Posterior cingulate gyrus (tissue), 11 donors: ENCODE results near the gene TMED9.
"Not testable (repeated sequence)": the region's sequence is repeated elsewhere in the genome, so short reads cannot be mapped to it uniquely, and the experiment has no call there.

Experiments
- DNase-seq, 10 donors: peaks; one replicate each; pipeline versions ENCODE4 v3.0.0 to v3.0.0-alpha.2; 2020 to 2021; ENCODE audit warnings: mixed read lengths in 3 of 10
- intact Hi-C: fragments of 100-400 bp; cut with DNase I; formaldehyde crosslinking; loops from one replicate; pipeline ENCODE4 v1.15.1; 2023

The TMED9 gene

GRCh38 chr5:177604656-177605055, 12.7 kb downstream of the TMED9 start:
- intact Hi-C loops: no loop called here
- no peak for DNase-seq

GRCh38 chr5:177605078-177605477, 13.1 kb downstream of the TMED9 start:
- DNase-seq: no peak

GRCh38 chr5:177605667-177606066, 13.7 kb downstream of the TMED9 start:
- DNase-seq: no peak
- intact Hi-C loops: no loop called here

More at GRCh38 chr5:177605078-177605477, 13.1 kb downstream of the TMED9 start:
- intact Hi-C loops: no loop called here

GRCh38 chr5:177606071-177607051, 14.4 kb downstream of the TMED9 start:
- no peak for DNase-seq
- intact Hi-C loops: no loop called here

- intact Hi-C loops: no loop called here
- no peak for DNase-seq
Observed at GRCh38 chr5:177607115-177607451, 15.1 kb downstream of the TMED9 start.

- DNase-seq: peak; percentile 62 to 98 (median 82)
- intact Hi-C loops: no loop called here
Observed at GRCh38 chr5:177607452-177608192, 15.6 kb downstream of the TMED9 start.

- DNase-seq: no peak
- intact Hi-C loops: no loop called here
Observed at GRCh38 chr5:177608243-177609075, 16.5 kb downstream of the TMED9 start.

GRCh38 chr5:177609076-177610059, 17.4 kb downstream of the TMED9 start:
- no peak for DNase-seq
- intact Hi-C loops: no loop called here

GRCh38 chr5:177610131-177610769, 18.2 kb downstream of the TMED9 start:
- intact Hi-C loops: no loop called here
- no peak for DNase-seq

- DNase-seq: peak in 1 of 10 donors; percentile 52
- intact Hi-C loops: no loop called here
Observed at GRCh38 chr5:177610770-177611445, 18.9 kb downstream of the TMED9 start.

GRCh38 chr5:177611446-177612214, 19.6 kb downstream of the TMED9 start:
- peak in 2 of 10 donors; percentile 59 to 82 for DNase-seq
- intact Hi-C loops: no loop called here

GRCh38 chr5:177612215-177612673, 20.2 kb downstream of the TMED9 start:
- DNase-seq: peak in 1 of 10 donors; percentile 73
- intact Hi-C loops: no loop called here

GRCh38 chr5:177620560-177620959, 28.6 kb downstream of the TMED9 start:
- intact Hi-C loops: no loop called here
- no peak for DNase-seq

- intact Hi-C loops, DNase-seq: not testable (repeated sequence)
Observed at GRCh38 chr5:177624172-177624571, 32.2 kb downstream of the TMED9 start.

GRCh38 chr5:177630186-177630585, 38.2 kb downstream of the TMED9 start:
- DNase-seq, intact Hi-C loops: not testable (repeated sequence)

- intact Hi-C loops, DNase-seq: not testable (repeated sequence)
Observed at GRCh38 chr5:177634912-177635311, 42.9 kb downstream of the TMED9 start.

- DNase-seq, intact Hi-C loops: not testable (repeated sequence)
Observed at GRCh38 chr5:177645462-177645861, 53.5 kb downstream of the TMED9 start.
